SK-N-SH treated with all-trans-retinoic acid at 6 μM for 48 hours (cell line): Measurements from ENCODE around the gene UROC1.

Experiments used
- BACH2 ChIP-seq: fragments of 250-450 bp; sonication (Bioruptor Pico); IDR thresholded peaks from 2 replicates; pipeline ENCODE4 v1.9.0; 2021; ENCODE audit warnings: mild to moderate bottlenecking, borderline replicate concordance
- RARB ChIP-seq: fragments of 250-450 bp; sonication (Bioruptor Pico); IDR thresholded peaks from 2 replicates; pipeline ENCODE4 v1.8.0; 2021; ENCODE audit warnings: mild to moderate bottlenecking, moderate library complexity

DNA sequence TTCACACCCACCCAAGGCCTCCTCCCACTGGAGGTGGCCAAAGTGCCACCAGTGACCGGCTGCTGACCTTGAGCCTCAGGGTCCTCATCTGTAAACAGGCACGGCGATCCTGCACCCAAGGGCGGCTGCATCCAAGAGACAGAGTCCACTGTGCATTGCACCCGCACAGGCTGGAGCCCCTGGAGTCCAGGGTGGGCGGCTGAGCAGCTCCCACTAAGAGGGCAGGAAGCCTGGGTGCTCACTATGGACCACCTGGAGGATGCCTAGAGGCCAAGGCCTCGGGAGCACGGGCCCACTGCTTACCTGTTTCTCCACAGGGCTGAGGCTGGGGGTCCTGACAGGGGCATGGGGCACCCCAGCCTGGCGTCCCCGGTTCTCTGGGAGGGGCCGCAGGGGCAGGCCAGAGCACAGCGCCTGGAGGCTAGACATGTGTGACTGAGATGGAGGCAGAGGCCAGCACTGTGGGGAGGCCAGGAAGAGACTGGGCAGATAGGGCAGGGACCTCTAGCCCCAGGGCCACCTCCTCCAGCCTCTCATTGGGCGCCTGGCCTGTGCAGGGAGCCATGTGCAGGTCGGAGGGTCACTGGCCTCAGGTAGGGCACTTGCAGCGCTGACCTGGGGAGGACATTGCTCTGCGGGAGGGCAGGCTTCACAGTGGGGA is at the start of gene UROC1:
- no peak for TF ChIP-seq BACH2 (CRISPR knock-in tag)
- TF ChIP-seq RARB (CRISPR knock-in tag): no peak
